ENCODE data around the gene MAFG. TPM values are rescaled to one million over a fixed set of nuclear protein-coding genes. Genes with fewer than 3 reads are reported as not detected.

MAFG gene
- total and polyA plus RNA-seq, 2 experiments from 2014 or later, result 16.1 to 27.0 TPM

DNA sequence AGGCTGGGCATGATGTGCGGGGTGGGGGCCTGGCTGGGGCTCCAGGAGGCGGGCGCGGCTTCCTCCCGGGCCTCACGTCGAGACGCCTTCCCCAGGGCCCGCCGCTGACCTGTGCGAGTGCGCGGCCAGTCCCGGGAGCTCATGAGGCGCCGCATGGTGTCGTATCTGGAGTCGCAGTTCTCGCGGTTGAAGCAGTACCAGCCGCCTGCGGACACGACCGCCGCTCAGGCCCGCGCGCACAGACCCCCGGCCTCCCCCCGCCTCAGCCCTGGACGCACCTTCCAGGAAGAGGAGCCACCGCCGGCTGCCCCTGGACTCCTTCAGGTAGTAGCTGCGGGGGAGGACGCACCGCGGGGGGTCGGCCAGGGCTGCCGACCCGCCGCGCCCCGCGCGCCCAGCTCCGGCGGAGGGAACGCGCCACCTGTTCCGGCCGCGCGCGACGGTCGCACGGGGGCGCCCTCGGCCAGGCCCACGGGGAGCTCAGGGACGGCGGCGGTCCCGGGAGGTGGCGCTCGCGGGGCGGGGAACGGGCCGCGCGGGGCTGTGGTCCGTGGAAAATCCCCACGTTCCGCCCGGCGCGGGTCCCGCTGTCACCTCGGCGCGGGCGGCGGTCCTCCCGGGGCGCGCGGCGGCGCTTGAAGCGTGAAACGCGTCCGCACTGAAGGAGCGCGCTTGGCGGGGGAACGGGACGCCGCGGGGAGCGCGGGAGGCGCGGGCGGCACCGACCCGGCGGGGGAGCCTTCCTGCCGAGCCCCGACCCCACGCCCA is 32.0 kb upstream of the MAFG start:
- no peaks in the 10 kb centered on the region for H3K36me3 ChIP-seq
- no peaks in the 10 kb centered on the region for H3K4me1 ChIP-seq (ENCODE audit: low read depth)
- peaks cover 63% of the 10 kb centered on the region for H3K27me3 ChIP-seq
- H3K9me3 ChIP-seq (ENCODE audit: low read depth), result no peaks in the 10 kb centered on the region
- TF ChIP-seq, protein P1, sequence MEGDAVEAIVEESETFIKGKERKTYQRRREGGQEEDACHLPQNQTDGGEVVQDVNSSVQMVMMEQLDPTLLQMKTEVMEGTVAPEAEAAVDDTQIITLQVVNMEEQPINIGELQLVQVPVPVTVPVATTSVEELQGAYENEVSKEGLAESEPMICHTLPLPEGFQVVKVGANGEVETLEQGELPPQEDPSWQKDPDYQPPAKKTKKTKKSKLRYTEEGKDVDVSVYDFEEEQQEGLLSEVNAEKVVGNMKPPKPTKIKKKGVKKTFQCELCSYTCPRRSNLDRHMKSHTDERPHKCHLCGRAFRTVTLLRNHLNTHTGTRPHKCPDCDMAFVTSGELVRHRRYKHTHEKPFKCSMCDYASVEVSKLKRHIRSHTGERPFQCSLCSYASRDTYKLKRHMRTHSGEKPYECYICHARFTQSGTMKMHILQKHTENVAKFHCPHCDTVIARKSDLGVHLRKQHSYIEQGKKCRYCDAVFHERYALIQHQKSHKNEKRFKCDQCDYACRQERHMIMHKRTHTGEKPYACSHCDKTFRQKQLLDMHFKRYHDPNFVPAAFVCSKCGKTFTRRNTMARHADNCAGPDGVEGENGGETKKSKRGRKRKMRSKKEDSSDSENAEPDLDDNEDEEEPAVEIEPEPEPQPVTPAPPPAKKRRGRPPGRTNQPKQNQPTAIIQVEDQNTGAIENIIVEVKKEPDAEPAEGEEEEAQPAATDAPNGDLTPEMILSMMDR (IDR thresholded peaks at IDR 0.05; ENCODE audit: low read depth, low read length), result peak; percentile 46
- peak overlapping the region; percentile 30 for H3K4me3 ChIP-seq
- no peak overlapping the region for H3K27ac ChIP-seq
- peak; percentile 57 to 74 for DNase-seq (ENCODE audit: low read depth in 1 of 2, low spot score in 1 of 2)

DNA sequence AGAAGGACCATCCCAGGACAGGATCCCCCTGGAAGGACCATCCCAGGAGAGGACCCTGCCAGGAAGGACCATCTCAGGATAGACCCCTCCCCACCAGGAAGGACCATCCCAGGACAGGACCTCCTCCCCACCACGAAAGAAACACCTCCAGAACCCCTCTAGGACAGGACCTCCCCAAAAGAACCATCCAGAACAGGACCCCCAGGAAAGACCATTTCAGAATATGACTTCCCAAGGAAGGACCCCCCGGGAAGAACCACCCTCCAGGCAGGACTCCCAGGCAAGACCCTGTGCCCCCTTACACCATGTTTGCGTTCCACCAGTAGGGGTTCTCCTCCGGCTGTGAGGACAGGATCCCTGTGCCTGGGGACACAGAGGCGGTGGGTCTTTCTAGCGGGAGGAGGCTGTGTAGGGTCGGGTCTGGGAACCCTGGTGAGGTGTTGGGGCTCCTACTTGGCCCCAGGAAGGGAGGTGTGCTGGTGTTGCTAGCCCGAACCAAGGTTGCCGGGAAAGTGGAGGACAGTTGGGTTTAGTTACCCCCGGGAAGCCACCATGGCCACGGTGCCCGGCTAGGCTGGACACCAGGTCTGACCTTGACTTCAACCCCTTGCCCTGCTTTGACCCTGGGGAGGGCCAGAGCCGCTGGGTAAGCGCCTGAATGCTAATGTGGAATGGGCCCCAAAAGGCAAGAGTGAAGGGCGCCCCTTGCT is 31.3 kb upstream of the MAFG start:
- Histone ChIP-seq H3K4me1 (ENCODE audit: low read depth) (no peaks in the 10 kb centered on the region), H3K27me3 (peaks cover 58% of the 10 kb centered on the region), H3K4me3 (peak overlapping the region; percentile 30), H3K9me3 (ENCODE audit: low read depth) (no peaks in the 10 kb centered on the region), H3K36me3 (no peaks in the 10 kb centered on the region), H3K27ac (no peak overlapping the region)
- DNase-seq (ENCODE audit: low read depth in 1 of 2, low spot score in 1 of 2), result no peak
- TF ChIP-seq, protein P1 (IDR thresholded peaks at IDR 0.05; ENCODE audit: low read depth, low read length), result no peak

DNA sequence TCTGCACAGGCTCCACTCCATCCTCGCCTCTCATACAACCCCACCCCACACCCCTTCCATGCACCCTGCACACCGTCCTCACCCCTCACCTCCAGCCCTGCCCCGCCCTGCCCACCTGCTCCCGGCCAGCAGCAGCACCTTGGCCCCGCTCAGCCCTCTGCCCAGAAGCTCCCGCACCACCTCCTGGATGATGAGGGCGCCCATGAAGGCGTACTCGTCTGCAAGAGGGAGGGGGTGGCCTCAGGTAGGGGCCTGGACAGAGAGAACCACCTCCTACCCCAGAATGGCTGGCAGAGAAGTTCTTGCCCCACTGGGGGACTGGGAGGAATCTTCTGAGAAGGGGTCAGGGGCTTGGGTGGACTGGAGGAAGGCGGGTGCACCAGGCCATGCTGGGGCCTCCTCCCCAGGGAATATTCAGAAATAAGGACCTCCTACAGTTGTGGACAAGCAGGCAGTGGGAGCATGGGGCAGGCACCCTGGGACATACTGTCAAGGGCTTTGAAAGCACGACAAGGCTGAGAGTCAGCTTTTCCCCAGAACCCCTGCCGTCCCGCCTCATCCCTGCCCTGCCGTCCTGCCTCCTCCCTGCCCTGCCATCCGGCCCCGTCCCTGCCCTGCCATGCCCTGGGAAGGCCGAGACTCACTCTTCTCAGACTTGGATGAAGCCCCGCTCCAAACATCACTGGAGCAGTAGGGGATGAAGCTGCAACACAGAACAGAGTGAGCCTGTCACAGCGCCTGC is 30.3 kb upstream of the MAFG start:
- Histone ChIP-seq H3K36me3 (no peaks in the 10 kb centered on the region), H3K4me3 (no peak overlapping the region), H3K9me3 (ENCODE audit: low read depth) (no peaks in the 10 kb centered on the region), H3K27ac (no peak overlapping the region), H3K4me1 (ENCODE audit: low read depth) (no peaks in the 10 kb centered on the region), H3K27me3 (peaks cover 48% of the 10 kb centered on the region)
- DNase-seq (ENCODE audit: low read depth in 1 of 2, low spot score in 1 of 2), result no peak
- TF ChIP-seq, protein P1 (IDR thresholded peaks at IDR 0.05; ENCODE audit: low read depth, low read length), result no peak

DNA sequence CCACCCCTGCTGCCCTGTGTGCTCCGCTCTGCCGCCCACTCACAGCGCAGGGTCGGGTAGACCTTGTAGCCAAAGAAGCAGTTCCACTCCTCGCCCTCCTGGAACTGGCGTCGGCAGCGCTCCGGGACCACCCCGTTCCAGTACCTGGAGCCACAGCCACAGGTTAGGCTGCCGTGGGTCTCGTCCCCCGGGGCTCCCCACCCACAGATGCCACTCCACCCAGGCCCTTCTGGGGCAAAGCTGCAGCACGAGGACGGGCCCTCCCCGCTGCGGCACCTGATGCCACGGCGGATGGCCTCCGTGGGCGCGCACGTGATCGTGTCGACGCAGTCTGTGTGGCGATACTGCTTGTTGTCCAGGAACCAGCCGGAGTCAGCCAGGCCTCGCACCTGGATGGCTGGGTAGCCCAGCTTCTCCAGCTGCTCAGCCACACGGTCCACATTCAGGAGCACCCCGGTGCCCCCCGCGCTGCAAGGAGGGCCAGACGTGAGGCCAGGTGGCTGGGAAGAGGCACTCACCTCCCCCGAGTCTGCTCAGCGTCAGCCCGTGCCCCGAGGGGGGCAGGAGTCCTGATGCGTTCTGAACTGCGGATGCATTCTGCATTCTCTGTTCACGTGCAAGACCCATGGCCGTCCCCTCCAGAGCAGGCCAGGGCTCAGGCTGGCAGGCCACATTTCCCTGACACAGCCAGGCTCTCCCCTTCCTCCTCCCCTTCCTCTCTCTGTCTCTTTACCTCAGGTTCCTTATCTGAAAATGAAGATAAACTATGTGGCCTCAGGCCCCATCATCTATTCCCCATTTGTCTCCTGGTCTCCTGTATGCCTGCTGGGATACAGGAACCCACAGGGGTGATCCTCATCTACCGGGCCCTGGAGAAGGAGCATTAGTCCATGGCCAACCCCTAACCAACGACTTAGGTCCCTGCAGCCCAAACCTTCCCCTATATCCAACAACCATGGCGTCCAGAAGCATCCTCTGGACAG is 29.4 kb upstream of the MAFG start:
- no peak overlapping the region for H3K4me3 ChIP-seq
- DNase-seq (ENCODE audit: low read depth in 1 of 2, low spot score in 1 of 2), result no peak
- H3K9me3 ChIP-seq (ENCODE audit: low read depth), result no peaks in the 10 kb centered on the region
- H3K4me1 ChIP-seq (ENCODE audit: low read depth), result no peaks in the 10 kb centered on the region
- TF ChIP-seq, protein P1 (IDR thresholded peaks at IDR 0.05; ENCODE audit: low read depth, low read length), result no peak
- peaks cover 39% of the 10 kb centered on the region for H3K27me3 ChIP-seq
- no peaks in the 10 kb centered on the region for H3K36me3 ChIP-seq
- H3K27ac ChIP-seq, result no peak overlapping the region
